Measurements from ENCODE around the gene ADK.
A peak's percentile ranks its signal among the peaks of the same experiment; 100 is the strongest.
"Not testable (repeated sequence)": the region's sequence is repeated elsewhere in the genome, so short reads cannot be mapped to it uniquely, and the experiment has no call there.

Gene ADK

GRCh38 chr10:74502963-74503608 lies 352.1 kb downstream of the ADK start:
- DNase-seq = no peak

GRCh38 chr10:74507951-74508350 lies 356.9 kb downstream of the ADK start:
- no peak for DNase-seq

- DNase-seq = no peak
These were observed 359.6 kb downstream of the ADK start for GRCh38 chr10:74510594-74510993.

DNA sequence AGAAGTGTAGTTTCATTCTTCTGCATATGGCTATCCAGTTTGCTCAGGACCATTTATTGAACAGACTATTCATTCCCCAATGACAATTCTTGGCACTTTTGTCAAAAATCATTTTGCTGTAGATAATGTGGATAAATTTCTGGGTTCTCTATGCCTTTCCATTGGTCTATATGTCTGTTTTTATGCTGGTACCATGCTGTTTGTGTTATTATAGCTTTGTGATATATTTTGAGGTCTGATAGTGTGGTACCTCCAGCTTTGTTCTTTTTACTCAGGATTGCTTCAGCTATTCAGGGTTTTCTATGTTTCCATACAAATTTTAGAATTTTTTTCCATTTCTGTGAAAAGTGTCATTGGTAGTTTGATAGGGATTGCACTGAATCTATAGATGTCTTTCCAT lies 360.0 kb downstream of the ADK start:
- no peak for DNase-seq

DNA sequence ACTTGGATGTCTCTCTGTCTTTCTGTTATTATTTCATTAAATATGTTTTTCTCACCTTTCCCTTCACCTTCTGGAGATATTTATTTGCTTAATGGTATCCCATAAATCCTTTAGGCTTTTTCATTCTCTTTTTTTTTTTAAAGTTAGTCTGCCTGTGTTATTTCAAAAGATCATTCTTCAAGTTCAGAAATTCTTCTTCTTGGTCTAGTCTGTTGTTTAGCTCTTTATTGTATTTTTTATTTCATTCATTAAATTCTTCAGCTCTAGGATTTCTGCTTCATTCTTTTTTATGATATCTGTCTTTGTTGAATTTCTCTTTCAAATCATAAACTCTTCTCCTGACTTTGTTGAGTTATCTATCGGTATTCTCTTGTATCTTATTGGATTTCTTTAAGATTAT lies 363.3 kb downstream of the ADK start:
- DNase-seq = no peak

- no peak for DNase-seq
These were observed 367.0 kb downstream of the ADK start for GRCh38 chr10:74518061-74518460.

- no peak for DNase-seq
These were observed 370.5 kb downstream of the ADK start for GRCh38 chr10:74521526-74521925.

GRCh38 chr10:74523199-74523598 lies 372.2 kb downstream of the ADK start:
- DNase-seq = no peak

- no peak for DNase-seq
These were observed 374.9 kb downstream of the ADK start for GRCh38 chr10:74525885-74526284.

DNA sequence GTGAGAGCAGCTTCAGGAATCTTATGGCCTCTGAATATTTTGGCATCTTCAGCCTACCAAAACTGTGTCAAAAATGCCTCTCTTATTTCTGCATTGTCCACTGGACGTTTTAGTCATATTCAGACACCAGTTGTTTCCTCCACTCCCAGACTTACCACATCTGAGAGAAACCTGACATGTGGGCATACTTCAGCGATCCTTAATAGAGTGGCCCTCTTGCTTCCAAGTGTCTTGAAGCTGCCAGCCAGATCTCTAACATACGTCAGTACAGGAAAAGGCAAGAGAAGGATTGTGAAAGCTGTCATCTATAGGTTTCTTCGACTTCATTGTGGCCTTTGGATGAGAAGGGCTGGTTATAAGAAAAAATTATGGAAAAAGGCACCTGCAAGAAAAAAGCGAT lies 376.6 kb downstream of the ADK start:
- DNase-seq = not testable (repeated sequence)

- no peak for DNase-seq
These were observed 378.2 kb downstream of the ADK start for GRCh38 chr10:74529205-74529604.

DNA sequence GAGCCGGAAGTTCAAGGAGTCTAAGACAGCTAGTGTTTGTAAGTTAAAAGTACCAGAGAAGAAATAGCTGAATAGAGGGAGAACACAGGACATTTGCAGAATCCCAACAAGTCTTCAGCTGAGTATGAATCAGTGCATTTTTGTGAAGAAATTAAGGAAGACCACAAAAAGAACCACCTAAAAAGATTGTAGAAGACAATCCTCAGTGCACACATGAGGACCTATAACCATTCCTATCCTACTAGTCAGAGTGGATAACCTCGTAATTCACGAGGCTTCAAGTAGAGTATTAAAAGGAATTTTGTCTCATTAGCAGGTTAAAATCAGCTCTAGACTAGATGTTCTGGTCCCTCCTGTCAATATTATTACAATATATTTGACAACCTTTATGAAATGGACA lies 380.0 kb downstream of the ADK start:
- no peak for DNase-seq

DNA sequence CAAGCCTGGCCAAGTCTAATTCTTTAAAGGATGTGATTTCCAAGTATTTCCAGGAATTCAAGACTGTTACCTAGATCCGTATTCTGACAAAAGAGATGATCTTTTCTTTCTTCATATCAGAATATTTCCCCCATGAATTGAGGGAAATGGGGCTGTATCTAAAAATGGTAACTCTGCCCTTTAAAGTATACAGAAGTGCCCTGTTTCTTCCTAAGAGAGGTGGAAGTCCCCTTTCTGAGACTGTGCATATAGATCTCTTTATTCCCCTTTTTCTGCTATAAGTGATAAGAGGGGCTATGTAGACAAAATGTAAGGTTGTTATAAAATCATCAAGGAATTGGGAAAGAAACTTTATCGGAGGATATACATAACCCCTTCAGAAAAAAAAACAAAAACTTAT lies 388.3 kb downstream of the ADK start:
- DNase-seq = no peak

DNA sequence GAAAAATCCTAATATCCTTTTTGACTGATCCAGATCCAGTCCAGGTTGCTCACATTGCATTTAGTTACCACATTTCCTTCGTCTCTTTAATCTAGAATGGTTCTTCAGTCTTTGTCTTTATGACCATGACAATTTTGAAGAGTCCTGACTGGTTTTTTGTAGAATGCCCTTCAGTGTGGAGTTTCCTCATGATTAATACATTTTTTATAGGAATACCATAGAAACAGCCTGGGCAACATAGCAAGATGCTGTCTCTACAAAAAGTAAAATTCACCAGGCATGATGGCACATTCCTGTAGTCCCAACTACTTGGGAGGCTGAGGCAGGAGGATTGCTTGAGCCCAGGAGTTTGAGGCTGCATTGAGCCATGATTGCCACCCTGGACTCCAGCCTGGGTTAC lies 390.4 kb downstream of the ADK start:
- DNase-seq = no peak

DNA sequence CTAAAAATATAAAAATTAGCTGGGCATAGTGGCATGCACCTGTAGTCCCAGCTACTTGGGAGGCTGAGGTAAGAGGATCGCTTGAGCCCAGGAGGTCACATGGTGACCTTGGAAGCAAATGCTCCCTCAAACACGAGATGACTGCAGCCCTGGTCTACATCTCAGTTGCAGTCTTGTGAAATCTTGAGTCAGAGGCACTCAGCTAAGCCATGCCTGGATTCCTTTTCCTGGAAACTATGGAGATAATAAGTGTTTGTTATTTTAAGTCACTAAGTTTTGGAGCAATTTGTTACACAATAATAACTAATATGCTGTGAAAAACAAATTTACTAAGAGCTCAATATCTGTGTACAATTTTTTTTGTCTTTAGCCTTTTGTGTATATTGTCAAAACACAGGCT lies 391.1 kb downstream of the ADK start:
- DNase-seq = peak; percentile 53

- DNase-seq = no peak
These were observed 392.3 kb downstream of the ADK start for GRCh38 chr10:74543276-74543675.

DNA sequence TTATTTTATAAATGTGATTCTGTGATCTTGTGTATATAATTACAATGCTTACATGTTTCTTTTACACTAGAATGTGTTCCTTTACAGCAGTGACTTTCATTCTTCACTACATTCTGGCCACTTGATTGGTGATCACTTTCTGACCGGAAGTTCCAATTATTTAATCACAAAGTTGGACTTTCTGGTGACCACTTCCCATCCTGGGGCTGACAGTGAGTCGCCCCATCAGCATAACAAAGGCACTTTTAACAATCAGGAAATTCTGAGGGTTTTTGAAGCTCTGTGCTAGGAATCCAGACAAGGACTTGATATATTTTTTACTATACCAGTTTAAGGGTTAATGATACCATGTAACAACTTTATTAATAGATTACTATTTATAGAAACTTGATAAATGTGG lies 393.1 kb downstream of the ADK start:
- no peak for DNase-seq

DNA sequence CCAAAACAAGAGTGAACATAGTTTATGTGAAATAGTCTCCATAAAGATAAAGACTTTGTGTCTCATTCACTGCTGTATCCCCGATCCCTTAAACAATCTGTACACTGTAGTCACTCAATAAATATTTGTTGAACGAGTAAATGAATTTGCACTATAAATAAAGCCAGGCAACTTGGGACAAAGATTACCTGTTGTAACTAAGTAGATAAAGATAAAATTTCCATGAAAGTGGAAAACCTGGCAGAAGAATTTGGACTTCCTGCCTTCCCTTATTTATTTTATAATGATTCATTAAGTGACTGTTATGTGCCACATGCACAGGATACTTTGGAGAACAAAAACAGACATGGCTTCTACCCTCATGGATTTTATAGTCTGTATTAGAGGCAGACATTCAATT lies 397.7 kb downstream of the ADK start:
- no peak for DNase-seq

DNA sequence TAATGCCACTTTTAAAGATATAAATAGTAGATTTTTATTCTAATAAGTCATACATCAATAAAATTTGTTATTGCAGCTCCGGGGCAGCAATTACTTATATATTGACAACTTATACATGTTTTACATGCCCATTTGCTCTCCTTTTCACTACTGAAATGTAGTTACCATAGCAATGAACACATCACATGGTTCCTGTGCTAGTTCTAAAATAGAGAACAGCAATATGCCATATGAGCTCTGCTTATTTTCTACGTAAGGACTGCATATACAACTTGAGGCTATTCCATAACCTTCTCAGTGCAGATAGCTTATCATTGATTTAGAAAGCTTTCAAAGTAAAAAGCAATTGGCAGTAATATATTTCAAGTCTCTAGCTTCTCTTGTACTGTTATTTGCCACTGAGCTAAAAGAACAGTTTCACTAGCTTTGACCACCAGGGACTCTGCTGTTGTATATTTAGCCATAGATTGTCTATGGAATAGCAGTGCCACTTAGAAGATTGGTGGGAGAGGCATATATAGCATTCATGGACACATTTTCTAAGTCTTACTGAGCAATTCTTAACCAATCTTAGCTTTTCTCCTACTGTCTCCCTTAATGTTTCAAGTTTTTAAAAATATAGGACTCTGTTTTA lies 405.2 kb downstream of the ADK start:
- DNase-seq = no peak

DNA sequence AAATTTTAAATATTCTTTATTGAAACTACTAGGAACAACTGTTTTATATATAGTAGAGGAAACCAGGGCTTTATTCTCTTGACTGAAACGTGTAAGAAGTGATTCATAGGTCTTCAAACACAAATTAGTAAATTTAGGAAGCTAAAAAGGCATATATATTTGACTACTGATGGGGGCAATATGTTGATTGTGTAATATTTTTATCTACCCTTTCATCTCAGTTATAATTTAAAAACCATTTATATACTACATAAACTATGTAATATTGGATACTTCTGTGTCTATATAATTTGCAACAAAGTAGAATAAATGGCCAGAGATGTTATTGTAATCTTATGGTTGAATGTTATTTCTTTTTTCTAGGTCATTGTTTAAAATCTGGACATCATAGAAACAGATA lies 406.1 kb downstream of the ADK start:
- no peak for DNase-seq

GRCh38 chr10:74558403-74558802 lies 407.4 kb downstream of the ADK start:
- DNase-seq = no peak

DNA sequence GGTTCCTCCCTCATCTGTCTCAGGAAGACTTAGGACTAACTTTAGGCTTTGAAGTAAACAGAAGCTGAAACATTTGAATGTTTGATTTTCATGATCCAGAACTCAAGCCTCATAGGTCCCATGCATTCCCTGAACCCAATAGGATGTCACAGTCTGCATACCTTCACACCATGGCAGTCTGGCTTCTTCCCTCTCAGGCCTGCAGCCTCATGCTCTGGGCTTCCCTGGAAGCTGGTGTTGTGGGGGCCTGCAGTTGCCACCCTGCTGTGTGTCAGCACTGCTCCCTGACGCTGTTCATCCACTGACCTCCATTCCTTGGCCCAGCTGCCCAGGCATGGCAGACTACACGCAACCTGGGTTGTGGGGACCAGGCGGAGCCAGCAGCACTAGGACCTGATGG lies 407.9 kb downstream of the ADK start:
- DNase-seq = no peak

DNA sequence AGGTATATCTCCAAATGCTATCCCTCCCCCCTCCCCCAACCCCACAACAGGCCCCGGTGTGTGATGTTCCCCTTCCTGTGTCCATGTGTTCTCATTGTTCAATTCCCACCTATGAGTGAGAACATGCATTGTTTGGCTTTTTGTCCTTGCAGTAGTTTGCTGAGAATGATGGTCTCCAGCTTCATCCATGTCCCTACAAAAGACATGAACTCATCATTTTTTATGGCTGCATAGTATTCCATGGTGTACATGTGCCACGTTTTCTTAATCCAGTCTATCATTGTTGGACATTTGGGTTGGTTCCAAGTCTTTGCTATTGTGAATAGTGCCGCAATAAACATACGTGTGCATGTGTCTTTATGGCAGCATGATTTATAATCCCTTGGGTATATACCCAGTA lies 417.9 kb downstream of the ADK start:
- DNase-seq = not testable (repeated sequence)

- DNase-seq = not testable (repeated sequence)
These were observed 422.5 kb downstream of the ADK start for GRCh38 chr10:74573497-74573896.

- DNase-seq = no peak
These were observed 424.2 kb downstream of the ADK start for GRCh38 chr10:74575191-74575720.

Data from amniotic stem cell (primary cell).